H1 (cell line): Measurements from ENCODE around the gene CAPZB. TPM values are rescaled to one million over a fixed set of nuclear protein-coding genes. Genes with fewer than 3 reads are reported as not detected.

ENCODE experiments used
- CTCF ChIA-PET: fragments of 300-600 bp; sonication (Branson Sonifier 250); formaldehyde crosslinking; loops from one replicate; lab custom pipeline; 2021; ENCODE audit not compliant: partially characterized antibody; lab: Charles Lee
- POLR2A ChIA-PET: fragments of 300-600 bp; sonication (Branson Sonifier 250); formaldehyde crosslinking; loops from one replicate; lab custom pipeline; 2021; ENCODE audit warnings: inconsistent platforms; ENCODE audit not compliant: partially characterized antibody; lab: Charles Lee
- DNase-seq, 2 experiments: peaks; one replicate each; pipeline versions ENCODE4 v3.0.0 to v3.0.0-alpha.2; 2010 to 2022; ENCODE audit warnings: low spot score in 2 of 2, low read depth in 1 of 2, mixed read lengths in 1 of 2
- FAIRE-seq: peaks from 2 replicates; lab custom pipeline; 2011; peaks lifted over from hg19 to GRCh38; lab: Jason Lieb, UNC
- H2AFZ ChIP-seq: 2 replicates; pipeline ENCODE4 v1.8.1; 2012; ENCODE audit warnings: low read length, inconsistent platforms
- H2AK5ac ChIP-seq: 2 replicates; pipeline ENCODE4 v1.6.1; 2013; ENCODE audit warnings: low read depth, low read length
- H2BK120ac ChIP-seq: replicated peaks from 2 replicates; pipeline ENCODE3; 2013; ENCODE audit warnings: low read depth, low read length, inconsistent platforms
- H2BK12ac ChIP-seq: 2 replicates; pipeline ENCODE4 v1.6.1; 2013; ENCODE audit warnings: low read depth, low read length
- H2BK15ac ChIP-seq: 2 replicates; pipeline ENCODE4 v1.6.1; 2013; ENCODE audit warnings: low read length
- H2BK20ac ChIP-seq: 2 replicates; pipeline ENCODE4 v1.6.1; 2013; ENCODE audit warnings: low read length
- H2BK5ac ChIP-seq: 2 replicates; pipeline ENCODE4 v1.6.1; 2013; ENCODE audit warnings: low read depth, low read length
- H3K14ac ChIP-seq: 2 replicates; pipeline ENCODE4 v1.6.1; 2013; ENCODE audit warnings: inconsistent platforms; ENCODE audit not compliant: insufficient read length
- H3K18ac ChIP-seq: 2 replicates; pipeline ENCODE4 v1.6.1; 2013; ENCODE audit warnings: low read length; ENCODE audit errors: extremely low read depth
- H3K23ac ChIP-seq: 2 replicates; pipeline ENCODE4 v1.6.1; 2013; ENCODE audit warnings: inconsistent platforms; ENCODE audit not compliant: insufficient read length
- H3K23me2 ChIP-seq: 2 replicates; pipeline ENCODE4 v1.6.1; 2013; ENCODE audit warnings: low read depth, low read length
- H3K27ac ChIP-seq: 2 replicates; pipeline ENCODE4 v1.6.1; 2011; ENCODE audit warnings: low read depth, low read length, inconsistent platforms
- H3K27me3 ChIP-seq, 4 experiments: replicated peaks in 1 of 4; 1 replicate in 1 of 4; 2 replicates in 3 of 4; pipeline versions ENCODE4 v1.6.1 to v1.8.1; 2011 to 2013; ENCODE audit warnings: low read length in 3 of 4, mild to moderate bottlenecking in 3 of 4, inconsistent platforms in 2 of 4, mixed read lengths in 2 of 4, moderate library complexity in 1 of 4; ENCODE audit not compliant: control insufficient read depth in 3 of 4, insufficient read depth in 3 of 4; ENCODE audit errors: extremely low read depth in 1 of 4
- H3K36me3 ChIP-seq, 4 experiments: 2 replicates each; pipeline versions ENCODE4 v1.6.1 to v1.8.1; 2011 to 2013; ENCODE audit warnings: mild to moderate bottlenecking in 4 of 4, low read length in 3 of 4, moderate library complexity in 2 of 4, control low read depth in 1 of 4, inconsistent platforms in 1 of 4; ENCODE audit not compliant: insufficient read depth in 4 of 4, control insufficient read depth in 2 of 4
- H3K4ac ChIP-seq: replicated peaks from 2 replicates; pipeline ENCODE3; 2013; ENCODE audit warnings: low read length, low read depth, mixed read lengths, inconsistent platforms; ENCODE audit not compliant: insufficient read length
- H3K4me1 ChIP-seq, 4 experiments: replicated peaks in 1 of 4; 1 replicate in 1 of 4; 2 replicates in 3 of 4; pipeline versions ENCODE4 v1.6.1 to v1.8.1; 2011 to 2013; ENCODE audit warnings: low read length in 3 of 4, inconsistent platforms in 2 of 4, mixed read lengths in 1 of 4; ENCODE audit not compliant: insufficient read depth in 4 of 4, control insufficient read depth in 3 of 4
- H3K4me2 ChIP-seq, 2 experiments: 2 replicates each; pipeline versions ENCODE4 v1.6.1 to v1.8.1; 2011 to 2013; ENCODE audit warnings: low read depth in 2 of 2, low read length in 2 of 2, control low read depth in 1 of 2, inconsistent platforms in 1 of 2, mild to moderate bottlenecking in 1 of 2; ENCODE audit not compliant: insufficient read depth in 1 of 2
- H3K4me3 ChIP-seq, 4 experiments: fragments of 200-600, 300-600 bp in 1 of 4; sonication (generic), shearing (Covaris generic), sonication (Bioruptor Twin) in 1 of 4; 2 replicates each; pipeline versions ENCODE4 v1.5.1 to v1.8.1; 2011 to 2016; ENCODE audit warnings: low read length in 4 of 4, low read depth in 3 of 4, control low read depth in 2 of 4, inconsistent platforms in 2 of 4, mild to moderate bottlenecking in 2 of 4, mixed read lengths in 1 of 4, moderate library complexity in 1 of 4; ENCODE audit not compliant: insufficient read depth in 2 of 4; ENCODE audit errors: extremely low read depth in 1 of 4
- H3K56ac ChIP-seq: replicated peaks from 2 replicates; pipeline ENCODE3; 2013; ENCODE audit warnings: low read depth, mild to moderate bottlenecking, mixed read lengths, low read length, inconsistent platforms; ENCODE audit not compliant: insufficient read length
- H3K79me1 ChIP-seq: 2 replicates; pipeline ENCODE4 v1.6.1; 2013; ENCODE audit warnings: low read depth, low read length, control low read depth
- H3K79me2 ChIP-seq, 2 experiments: 2 replicates each; pipeline versions ENCODE4 v1.6.1 to v1.8.1; 2012 to 2013; ENCODE audit warnings: low read length in 2 of 2, mild to moderate bottlenecking in 2 of 2, inconsistent platforms in 1 of 2; ENCODE audit not compliant: insufficient read depth in 2 of 2, control insufficient read depth in 1 of 2
- H3K9ac ChIP-seq, 4 experiments: replicated peaks in 1 of 4; 1 replicate in 1 of 4; 2 replicates in 3 of 4; pipeline versions ENCODE4 v1.6.1 to v1.8.1; 2011 to 2013; ENCODE audit warnings: low read depth in 3 of 4, low read length in 3 of 4, control low read depth in 2 of 4, mild to moderate bottlenecking in 2 of 4, moderate library complexity in 2 of 4, inconsistent platforms in 1 of 4; ENCODE audit errors: extremely low read depth in 1 of 4
- H3K9me3 ChIP-seq, 2 experiments: 2 replicates each; pipeline versions ENCODE4 v1.6.1 to v1.8.1; 2012 to 2013; ENCODE audit warnings: mild to moderate bottlenecking in 2 of 2, moderate library complexity in 2 of 2, control low read depth in 1 of 2, inconsistent platforms in 1 of 2, low read depth in 1 of 2, low read length in 1 of 2, mixed read lengths in 1 of 2; ENCODE audit not compliant: insufficient read depth in 2 of 2
- H4K20me1 ChIP-seq, 2 experiments: replicated peaks in 1 of 2; 2 replicates each; pipeline versions ENCODE3 to v1.8.1; 2011 to 2013; ENCODE audit warnings: inconsistent platforms in 2 of 2, low read length in 2 of 2, mild to moderate bottlenecking in 1 of 2; ENCODE audit not compliant: insufficient read depth in 2 of 2, control insufficient read depth in 1 of 2
- H4K5ac ChIP-seq: 2 replicates; pipeline ENCODE4 v1.6.1; 2013; ENCODE audit warnings: low read length, low read depth, mixed read lengths, inconsistent platforms; ENCODE audit not compliant: insufficient read length
- H4K8ac ChIP-seq: 2 replicates; pipeline ENCODE4 v1.8.0; 2013; ENCODE audit warnings: mild to moderate bottlenecking, moderate library complexity, low read length, inconsistent platforms; ENCODE audit not compliant: insufficient read depth; ENCODE audit errors: extremely low read depth
- H4K91ac ChIP-seq: replicated peaks from 2 replicates; pipeline ENCODE3; 2013; ENCODE audit warnings: low read length, mixed read lengths, inconsistent platforms; ENCODE audit not compliant: insufficient read length
- CTCF ChIP-seq, 3 experiments: IDR thresholded peaks; 1 replicate in 2 of 3; 2 replicates in 1 of 3; pipeline versions ENCODE4 v1.5.1 to v1.6.1; 2011; ENCODE audit warnings: low read length in 3 of 3, mild to moderate bottlenecking in 3 of 3, inconsistent platforms in 2 of 3, low read depth in 1 of 3, moderate library complexity in 1 of 3; ENCODE audit not compliant: insufficient read depth in 1 of 3; ENCODE audit errors: control extremely low read depth in 1 of 3
- EZH2 ChIP-seq: fragments of 200-600 bp; sonication (generic); IDR thresholded peaks from 2 replicates; pipeline ENCODE4 v1.7.1; 2012; ENCODE audit warnings: low read depth, mild to moderate bottlenecking, moderate library complexity, low read length, inconsistent platforms; ENCODE audit not compliant: severe bottlenecking
- JUN ChIP-seq: IDR thresholded peaks from 2 replicates; pipeline ENCODE4 v1.6.1; 2011; ENCODE audit warnings: low read depth, mild to moderate bottlenecking, improper control_type of control experiment, low read length
- POU5F1 ChIP-seq: IDR thresholded peaks from 2 replicates; pipeline ENCODE4 v1.6.1; 2011; ENCODE audit warnings: low read depth, mild to moderate bottlenecking, low read length, moderate library complexity
- SAP30 ChIP-seq: fragments of 300-600 bp; sonication (generic); IDR thresholded peaks from 2 replicates; pipeline ENCODE4 v1.7.1; 2012; ENCODE audit warnings: low read length, moderate library complexity, mild to moderate bottlenecking, inconsistent platforms; ENCODE audit not compliant: insufficient read depth, insufficient replicate concordance
- SP4 ChIP-seq: IDR thresholded peaks from 2 replicates; pipeline ENCODE4 v1.6.1; 2012; ENCODE audit warnings: low read length, inconsistent platforms
- SUZ12 ChIP-seq: fragments of 200-600 bp; sonication (generic); IDR thresholded peaks from 2 replicates; pipeline ENCODE4 v1.6.1; 2012; ENCODE audit warnings: mild to moderate bottlenecking, inconsistent platforms, low read length, moderate library complexity, mixed read lengths
- TAF1 ChIP-seq: IDR thresholded peaks from 2 replicates; pipeline ENCODE4 v1.6.1; 2011; ENCODE audit warnings: mild to moderate bottlenecking, low read depth, low read length
- USF2 ChIP-seq: IDR thresholded peaks from 2 replicates; pipeline ENCODE4 v1.6.1; 2011; ENCODE audit warnings: low read length, improper control_type of control experiment
- ZNF274 ChIP-seq: IDR thresholded peaks from 2 replicates; pipeline ENCODE4 v1.7.0; 2012; ENCODE audit warnings: low read length, borderline replicate concordance; ENCODE audit errors: extremely low read depth
- WGBS, 2 experiments: shearing (Covaris generic) in 1 of 2; methylation state at CpG; one replicate each; pipeline versions ENCODE4 v1.1.6 to v1.1.7; 2013 to 2015; ENCODE audit warnings: low lambda C conversion rate in 2 of 2, mixed read lengths in 2 of 2, inconsistent platforms in 1 of 2, low coverage in 1 of 2, missing lambda C conversion rate in 1 of 2; ENCODE audit not compliant: insufficient replicate concordance in 2 of 2, insufficient coverage in 1 of 2, insufficient read length in 1 of 2; ENCODE audit errors: extremely low coverage in 1 of 2, missing lambda C conversion rate in 1 of 2; 5-methylcytosine and 5-hydroxymethylcytosine counted together
- polyA plus RNA-seq, 7 experiments: library from polyadenylated mRNA; depleted of rRNA in 3 of 7; stranded (reverse) in 5 of 7; unstranded in 2 of 7; fragments of >200 nt in 5 of 7; fragments of 200-250 nt in 2 of 7; gene quantifications; 1 replicate in 5 of 7; 2 replicates in 1 of 7; 4 replicates in 1 of 7; pipeline versions ENCODE4 v1.2.1 to v1.2.3, GENCODE V29; 2011 to 2013; ENCODE audit warnings: missing spikeins in 2 of 7, mixed read lengths in 2 of 7
- total RNA-seq: library from RNA; stranded (reverse); fragmentation: NEBNext Ultra II Directional; extraction: Animal tissue kit (Norgen Biotek cat#: 25700); gene quantifications from 2 replicates; pipeline ENCODE4 v1.2.1, GENCODE V29; 2021

The CAPZB gene
- total and polyA plus RNA-seq, 2 of the 8 experiments (the other 6 are each of a cell fraction or from before 2014, with no cell fraction given) = 162 to 371 TPM

- no peak overlapping the region for H3K23ac ChIP-seq
- 49% methylated on average over 3 of the region's 3 CpGs; no CpG with 5 or more reads in 1 of the 2 experiments for WGBS, 2 experiments
- FAIRE-seq (no peak), DNase-seq (no peak)
- peak overlapping the region in 1 of 2 experiments; percentile 20; a peak in 1 of 4 replicates for H3K4me2 ChIP-seq
- ChIA-PET CTCF (interaction anchor here (1.0 to 1.2 kb wide), 4 partner anchors 14 to 28 kb away, joined by 3 to 4 read pairs (median 3); no protein-coding TSS in a partner anchor), POLR2A (interaction anchor here (1.3 kb wide), 2 partner anchors 9 to 25 kb away, joined by 3 read pairs; no protein-coding TSS in a partner anchor)
- H2AK5ac ChIP-seq = no peak overlapping the region; the same call in 1 of the 2 replicates
- H3K23me2 ChIP-seq = no peaks in the 10 kb centered on the region
- H2AFZ ChIP-seq = no peak overlapping the region
- H3K27ac ChIP-seq = no peak overlapping the region
- no peak overlapping the region for H4K5ac ChIP-seq
- no peaks in the 10 kb centered on the region for H3K36me3 ChIP-seq
- H3K4me3 ChIP-seq = no peak overlapping the region
- no peak overlapping the region for H2BK12ac ChIP-seq
- H4K8ac ChIP-seq = no peak overlapping the region
- peaks cover 27 to 53% of the 10 kb centered on the region in 2 experiments for H4K20me1 ChIP-seq
- peaks cover 18 to 96% of the 10 kb centered on the region in 2 experiments for H3K79me2 ChIP-seq
- no peak overlapping the region for H2BK15ac ChIP-seq
- no peaks in the 10 kb centered on the region for H3K9me3 ChIP-seq
- H2BK120ac ChIP-seq = no peak overlapping the region
- H3K14ac ChIP-seq = no peak overlapping the region
- H3K27me3 ChIP-seq = no peaks in the 10 kb centered on the region
- no peak overlapping the region for H4K91ac ChIP-seq
- no peak overlapping the region for H3K9ac ChIP-seq
- H3K4me1 ChIP-seq = peaks cover 10 to 39% (median 26%) of the 10 kb centered on the region in 4 experiments
- no peak overlapping the region for H2BK20ac ChIP-seq
- H3K4ac ChIP-seq = no peak overlapping the region
- H3K79me1 ChIP-seq = peaks cover 25% of the 10 kb centered on the region
- H3K56ac ChIP-seq = no peak overlapping the region
- H3K18ac ChIP-seq = no peak overlapping the region
- no peak overlapping the region for H2BK5ac ChIP-seq
- TF ChIP-seq CTCF (IDR thresholded peaks at IDR 0.05; ENCODE audit: control extremely low read depth in 1 of 3, insufficient read depth in 1 of 3, low read depth in 1 of 3, low read length in 3 of 3) (no peak), ZNF274 (no peak), EZH2 (no peak), SUZ12 (no peak), SAP30 (no peak), USF2 (no peak), POU5F1 (no peak), JUN (no peak), SP4 (no peak), TAF1 (no peak)
These were observed 31.6 kb downstream of the CAPZB start for GRCh38 chr1:19453741-19454201.
